T-cell (primary cell): Measurements from ENCODE around the gene PROM2. TPM values are rescaled to one million over a fixed set of nuclear protein-coding genes. Genes with fewer than 3 reads are reported as not detected.

Experiments used
- ATAC-seq, 4 experiments: fragments of 200-7000 bp in 3 of 4; fragments of 150-1000 bp in 1 of 4; cut with Tn5 transposase; replicated peaks in 1 of 4; 1 replicate in 3 of 4; 2 replicates in 1 of 4; pipeline ENCODE4 v1.10.0; 2021; ENCODE audit warnings: moderate library complexity in 3 of 4, mild to moderate bottlenecking in 2 of 4, moderate number of reproducible peaks in 1 of 4
- CTCF ChIA-PET, 2 donors: fragments of 300-600 bp; sonication (Branson Sonifier 250); formaldehyde crosslinking; loops; one replicate each; lab custom pipeline; 2022; ENCODE audit warnings: antibody characterized with exemption in 2 of 2; lab: Charles Lee
- POLR2A ChIA-PET, 2 donors: fragments of 300-600 bp; sonication (Branson Sonifier 250); formaldehyde crosslinking; loops; one replicate each; lab custom pipeline; 2022; ENCODE audit warnings: antibody characterized with exemption in 2 of 2; lab: Charles Lee
- DNase-seq, 35 experiments: peaks; one replicate each; pipeline versions ENCODE4 v3.0.0 to v3.0.0-alpha.2; 2013 to 2023
- H3K27ac ChIP-seq: one replicate; pipeline ENCODE4 v1.5.1; 2013; ENCODE audit warnings: low read length
- H3K27me3 ChIP-seq, 2 experiments: replicated peaks in 1 of 2; 1 replicate in 1 of 2; 2 replicates in 1 of 2; pipeline versions ENCODE4 v1.6.1 to v1.7.0; 2013; ENCODE audit warnings: low read length in 1 of 2, mixed read lengths in 1 of 2; ENCODE audit not compliant: control insufficient read depth in 2 of 2, insufficient read depth in 2 of 2; ENCODE audit errors: extremely low read depth in 1 of 2
- H3K36me3 ChIP-seq, 2 donors: 1 replicate in 1 of 2; 2 replicates in 1 of 2; pipeline versions ENCODE4 v1.6.1 to v1.7.0; 2013; ENCODE audit warnings: low read length in 1 of 2; ENCODE audit not compliant: control insufficient read depth in 2 of 2, insufficient read depth in 1 of 2; ENCODE audit errors: extremely low read depth in 1 of 2
- H3K4me1 ChIP-seq, 2 experiments: 1 replicate in 1 of 2; 2 replicates in 1 of 2; pipeline versions ENCODE4 v1.6.1 to v1.7.0; 2013; ENCODE audit warnings: low read length in 2 of 2, mixed read lengths in 1 of 2; ENCODE audit not compliant: insufficient read depth in 2 of 2, control insufficient read depth in 1 of 2; ENCODE audit errors: extremely low read depth in 1 of 2
- H3K4me3 ChIP-seq, 2 donors: 1 replicate in 1 of 2; 2 replicates in 1 of 2; pipeline versions ENCODE4 v1.5.1 to v1.7.0; 2013; ENCODE audit warnings: mild to moderate bottlenecking in 2 of 2, low read length in 1 of 2, moderate library complexity in 1 of 2; ENCODE audit not compliant: control insufficient read depth in 1 of 2; ENCODE audit errors: extremely low read depth in 1 of 2
- H3K9me3 ChIP-seq: 2 replicates; pipeline ENCODE4 v1.7.0; 2013
- H3K27ac Mint-ChIP-seq, 2 donors: one replicate each; pipeline ENCODE4 v1.8.0; 2020 to 2021; ENCODE audit warnings: mild to moderate bottlenecking in 2 of 2, mixed read lengths in 2 of 2
- H3K27me3 Mint-ChIP-seq, 2 donors: one replicate each; pipeline ENCODE4 v1.8.0; 2021 to 2022; ENCODE audit warnings: mixed read lengths in 2 of 2
- H3K36me3 Mint-ChIP-seq: one replicate; pipeline ENCODE4 v1.8.0; 2021; ENCODE audit warnings: mixed read lengths
- H3K4me1 Mint-ChIP-seq, 3 donors: one replicate each; pipeline ENCODE4 v1.8.0; 2020 to 2022; ENCODE audit warnings: mixed read lengths in 3 of 3, mild to moderate bottlenecking in 1 of 3
- H3K4me3 Mint-ChIP-seq, 3 donors: one replicate each; pipeline ENCODE4 v1.8.0; 2020 to 2022; ENCODE audit warnings: mild to moderate bottlenecking in 3 of 3, mixed read lengths in 3 of 3, moderate library complexity in 3 of 3
- H3K9me3 Mint-ChIP-seq, 3 donors: one replicate each; pipeline ENCODE4 v1.8.0; 2020 to 2022; ENCODE audit warnings: mixed read lengths in 3 of 3
- WGBS: methylation state at CpG from one replicate; pipeline ENCODE4 v1.1.5; 2013; ENCODE audit warnings: missing lambda C conversion rate; ENCODE audit not compliant: insufficient coverage; 5-methylcytosine and 5-hydroxymethylcytosine counted together
- total RNA-seq, 35 experiments: library from RNA in 6 of 35; stranded (reverse) in 6 of 35; fragments of 120-200 nt in 1 of 35; gene quantifications; one replicate each; pipeline versions ENCODE4 v1.2.1 to v1.2.4 and lab custom pipeline; 2013 to 2026

The PROM2 gene, protein sequence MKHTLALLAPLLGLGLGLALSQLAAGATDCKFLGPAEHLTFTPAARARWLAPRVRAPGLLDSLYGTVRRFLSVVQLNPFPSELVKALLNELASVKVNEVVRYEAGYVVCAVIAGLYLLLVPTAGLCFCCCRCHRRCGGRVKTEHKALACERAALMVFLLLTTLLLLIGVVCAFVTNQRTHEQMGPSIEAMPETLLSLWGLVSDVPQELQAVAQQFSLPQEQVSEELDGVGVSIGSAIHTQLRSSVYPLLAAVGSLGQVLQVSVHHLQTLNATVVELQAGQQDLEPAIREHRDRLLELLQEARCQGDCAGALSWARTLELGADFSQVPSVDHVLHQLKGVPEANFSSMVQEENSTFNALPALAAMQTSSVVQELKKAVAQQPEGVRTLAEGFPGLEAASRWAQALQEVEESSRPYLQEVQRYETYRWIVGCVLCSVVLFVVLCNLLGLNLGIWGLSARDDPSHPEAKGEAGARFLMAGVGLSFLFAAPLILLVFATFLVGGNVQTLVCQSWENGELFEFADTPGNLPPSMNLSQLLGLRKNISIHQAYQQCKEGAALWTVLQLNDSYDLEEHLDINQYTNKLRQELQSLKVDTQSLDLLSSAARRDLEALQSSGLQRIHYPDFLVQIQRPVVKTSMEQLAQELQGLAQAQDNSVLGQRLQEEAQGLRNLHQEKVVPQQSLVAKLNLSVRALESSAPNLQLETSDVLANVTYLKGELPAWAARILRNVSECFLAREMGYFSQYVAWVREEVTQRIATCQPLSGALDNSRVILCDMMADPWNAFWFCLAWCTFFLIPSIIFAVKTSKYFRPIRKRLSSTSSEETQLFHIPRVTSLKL
- total RNA-seq (1 to 10 TPM in 2 of 5 donors, under 1 TPM in 3; 0.30 to 2.1 (median 0.40) TPM), total RNA-seq (lab: John Stamatoyannopoulos, UW) (0 to 1.2 (median 0.34) reads per million in 29 experiments)
- 0.20 TPM for total RNA-seq (2013)

DNA sequence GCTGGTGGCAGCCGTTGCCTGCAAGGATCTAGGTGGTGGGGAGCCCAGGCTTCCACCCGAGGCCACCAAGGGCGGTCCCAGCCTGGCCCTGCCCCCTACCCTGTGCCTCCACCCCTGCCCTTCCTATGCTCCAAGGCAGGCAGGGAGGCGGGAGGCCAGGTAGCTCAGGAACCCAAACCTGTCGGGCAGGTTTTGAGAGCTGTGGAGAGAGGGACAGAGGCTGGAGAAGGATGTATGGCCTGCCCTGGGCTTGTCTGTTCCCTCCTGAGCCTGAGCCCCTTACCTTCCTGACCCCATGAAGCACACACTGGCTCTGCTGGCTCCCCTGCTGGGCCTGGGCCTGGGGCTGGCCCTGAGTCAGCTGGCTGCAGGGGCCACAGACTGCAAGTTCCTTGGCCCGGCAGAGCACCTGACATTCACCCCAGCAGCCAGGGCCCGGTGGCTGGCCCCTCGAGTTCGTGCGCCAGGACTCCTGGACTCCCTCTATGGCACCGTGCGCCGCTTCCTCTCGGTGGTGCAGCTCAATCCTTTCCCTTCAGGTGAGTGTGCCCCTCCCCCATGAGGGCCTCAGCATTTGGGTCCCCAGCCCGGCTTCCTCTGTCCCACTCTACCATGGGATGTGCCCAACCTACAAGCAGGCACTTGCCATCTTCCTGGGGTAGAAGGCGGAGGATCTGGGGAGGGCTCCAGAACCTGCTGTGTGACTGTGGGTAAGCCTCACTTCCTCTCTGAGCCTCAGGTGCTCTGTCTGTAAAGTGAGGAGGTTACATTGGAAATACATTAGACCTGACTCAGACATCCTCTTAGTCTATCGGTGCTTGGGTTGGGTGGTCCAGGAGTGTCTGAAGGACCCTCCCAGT is at the start of gene PROM2:
PROM2 (plus strand) TSS at position 159 of the 860 bp plus-strand sequence; CDS start at position 296, 137 bp downstream.
- H3K4me3 ChIP-seq = no peak within 1 kb of the TSS
- Mint-ChIP-seq H3K4me3 (no peak within 1 kb of the TSS), H3K4me1 (no peaks in the 10 kb centered on the region), H3K27me3 (peaks cover 0 to 3% of the 10 kb centered on the region in 2 donors), H3K9me3 (no peaks in the 10 kb centered on the region), H3K27ac (no peak within 1 kb of the TSS), H3K36me3 (no peaks in the 10 kb centered on the region)
- no peaks in the 10 kb centered on the region for H3K36me3 ChIP-seq
- 92% methylated on average over 11 of the region's 17 CpGs for WGBS
- no peaks in the 10 kb centered on the region for H3K4me1 ChIP-seq
- ChIA-PET POLR2A (no interaction called here), CTCF (no interaction called here)
- H3K9me3 ChIP-seq = no peaks in the 10 kb centered on the region
- DNase-seq (peak in 3 of 35 experiments; percentile 1 to 23 (median 2)), ATAC-seq (no peak)
- no peak within 1 kb of the TSS for H3K27ac ChIP-seq
- peaks cover 0 to 9% of the 10 kb centered on the region in 2 experiments for H3K27me3 ChIP-seq

DNA sequence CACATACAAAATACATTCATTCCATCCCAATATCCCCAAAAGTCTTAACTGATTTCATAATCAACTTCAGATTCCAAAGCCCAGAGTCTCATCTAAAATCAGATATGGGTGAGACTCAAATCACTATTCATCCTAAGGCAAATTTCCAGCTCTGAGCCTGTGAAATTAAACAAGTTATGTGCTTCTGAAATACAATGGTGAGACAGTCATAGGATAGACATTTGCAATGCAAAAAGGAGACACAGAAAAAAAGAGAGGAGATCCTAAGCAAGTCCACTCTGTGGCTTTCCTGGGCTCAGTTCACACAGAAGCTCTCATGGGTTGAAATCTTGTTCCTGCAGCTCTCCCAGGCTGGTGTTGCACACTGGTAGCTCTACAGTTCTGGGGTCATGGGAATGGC is 48.6 kb upstream of the PROM2 start:
- no peak overlapping the region for H3K4me3 ChIP-seq
- no peak for ATAC-seq
- ChIA-PET POLR2A (no interaction called here), CTCF (no interaction called here)
- H3K4me3 Mint-ChIP-seq = no peak overlapping the region
- DNase-seq = no peak
- H3K4me1 ChIP-seq = no peaks in the 10 kb centered on the region
- H3K9me3 ChIP-seq = peaks cover 2% of the 10 kb centered on the region
- H3K4me1 Mint-ChIP-seq = no peaks in the 10 kb centered on the region
- H3K9me3 Mint-ChIP-seq = peaks cover 18 to 59% (median 44%) of the 10 kb centered on the region in 3 donors
- no peaks in the 10 kb centered on the region for H3K27me3 Mint-ChIP-seq
- H3K27me3 ChIP-seq = no peaks in the 10 kb centered on the region
- no peaks in the 10 kb centered on the region for H3K36me3 ChIP-seq
- no peak overlapping the region for H3K27ac ChIP-seq
- H3K27ac Mint-ChIP-seq = no peak overlapping the region
- peaks cover 58% of the 10 kb centered on the region for H3K36me3 Mint-ChIP-seq

DNA sequence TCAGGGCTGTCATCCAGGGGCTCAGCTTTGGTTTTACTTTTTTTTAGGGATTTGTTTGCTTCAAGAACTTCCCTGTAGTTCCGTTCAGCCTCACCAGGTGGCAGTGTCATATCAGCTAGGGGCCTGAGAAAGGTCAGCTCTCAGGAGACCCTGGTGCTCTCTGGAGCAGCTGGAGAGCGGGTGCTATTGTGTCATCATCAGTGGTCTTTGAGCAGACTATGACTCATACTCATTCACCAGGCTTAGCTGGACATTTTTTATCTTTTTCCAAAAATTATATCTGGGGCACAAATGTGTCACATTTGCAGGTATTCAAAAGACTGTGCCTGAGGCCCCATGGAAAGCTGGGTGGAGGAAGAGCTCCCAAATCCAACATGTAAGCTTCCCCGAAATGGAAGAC is 42.5 kb upstream of the PROM2 start:
- Histone ChIP-seq H3K36me3 (no peaks in the 10 kb centered on the region), H3K27me3 (no peaks in the 10 kb centered on the region), H3K4me1 (no peaks in the 10 kb centered on the region), H3K4me3 (no peak overlapping the region), H3K9me3 (no peaks in the 10 kb centered on the region), H3K27ac (no peak overlapping the region)
- H3K27ac Mint-ChIP-seq = no peak overlapping the region
- no peak overlapping the region for H3K4me3 Mint-ChIP-seq
- POLR2A ChIA-PET = no interaction called here
- CTCF ChIA-PET = interaction anchor here (0.5 to 0.6 kb wide), 3 partner anchors 17 to 184 kb away, joined by 3 to 4 read pairs (median 3); no protein-coding TSS in a partner anchor
- H3K27me3 Mint-ChIP-seq = no peaks in the 10 kb centered on the region
- DNase-seq = peak in 3 of 35 experiments; percentile 1 to 7 (median 3)
- peaks cover 21% of the 10 kb centered on the region for H3K36me3 Mint-ChIP-seq
- no peak for ATAC-seq
- peaks cover 6 to 48% (median 44%) of the 10 kb centered on the region in 3 donors for H3K9me3 Mint-ChIP-seq
- WGBS = 25% methylated on average over 2 of the region's 3 CpGs
- H3K4me1 Mint-ChIP-seq = no peaks in the 10 kb centered on the region

DNA sequence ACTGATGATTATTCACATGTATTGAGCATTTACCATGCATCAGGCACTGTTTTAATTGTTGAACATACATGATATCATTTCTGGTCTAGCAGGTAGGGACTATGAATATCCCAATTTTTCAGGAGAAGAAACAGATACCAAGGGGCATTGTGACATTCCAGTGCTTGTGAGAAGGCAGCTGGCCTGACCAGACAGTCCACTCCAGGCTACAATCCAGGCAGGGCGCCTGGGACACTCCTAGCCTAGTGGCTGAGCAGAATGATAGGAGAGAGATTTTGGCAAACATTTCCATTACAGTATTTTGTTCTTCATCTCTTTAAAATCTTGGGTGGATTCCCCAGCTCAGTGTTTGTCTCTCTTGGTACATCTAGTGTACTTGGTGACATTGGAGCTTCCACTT is 42.0 kb upstream of the PROM2 start:
- Mint-ChIP-seq H3K9me3 (peaks cover 3 to 48% (median 44%) of the 10 kb centered on the region in 3 donors), H3K4me1 (no peaks in the 10 kb centered on the region), H3K27ac (no peak overlapping the region), H3K4me3 (no peak overlapping the region), H3K36me3 (peaks cover 21% of the 10 kb centered on the region), H3K27me3 (no peaks in the 10 kb centered on the region)
- no peaks in the 10 kb centered on the region for H3K36me3 ChIP-seq
- no peak overlapping the region for H3K27ac ChIP-seq
- ATAC-seq (no peak), DNase-seq (no peak)
- no CpG with 5 or more reads among the region's 1 CpG for WGBS
- ChIA-PET POLR2A (no interaction called here), CTCF (interaction anchor here (0.6 kb wide), 2 partner anchors 67 to 183 kb away, joined by 3 to 4 read pairs; no protein-coding TSS in a partner anchor)
- no peaks in the 10 kb centered on the region for H3K9me3 ChIP-seq
- H3K4me3 ChIP-seq = no peak overlapping the region
- no peaks in the 10 kb centered on the region for H3K4me1 ChIP-seq
- no peaks in the 10 kb centered on the region for H3K27me3 ChIP-seq

DNA sequence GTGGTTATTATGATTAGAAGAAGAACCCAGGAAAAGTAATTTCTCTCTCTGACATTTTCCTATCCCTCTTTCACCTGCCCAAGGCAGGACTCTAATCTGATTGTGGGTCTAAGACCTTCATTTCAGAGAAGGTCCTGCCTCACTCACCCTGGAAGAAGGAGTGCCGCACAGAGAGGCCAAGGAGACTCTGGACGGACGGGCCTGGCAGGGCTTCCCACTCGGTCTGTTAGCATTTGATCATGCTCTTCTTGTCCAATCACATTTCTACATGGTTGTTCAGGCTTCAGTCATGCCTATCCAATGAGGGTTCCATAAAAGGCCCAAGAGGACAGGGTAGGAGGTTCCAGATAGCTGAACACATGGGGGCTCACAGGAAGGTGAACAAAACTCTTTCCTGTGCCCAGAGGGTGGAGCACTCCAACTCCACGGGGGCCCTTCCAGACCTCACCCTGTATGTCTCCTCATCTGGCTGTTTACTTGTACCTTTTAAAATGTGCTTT is 39.9 kb upstream of the PROM2 start:
- no peak for ATAC-seq
- no peak overlapping the region for H3K4me3 ChIP-seq
- no peaks in the 10 kb centered on the region for H3K4me1 ChIP-seq
- Mint-ChIP-seq H3K4me3 (no peak overlapping the region), H3K9me3 (peaks cover 8 to 50% (median 49%) of the 10 kb centered on the region in 3 donors), H3K4me1 (no peaks in the 10 kb centered on the region), H3K27me3 (no peaks in the 10 kb centered on the region), H3K36me3 (peaks cover 12% of the 10 kb centered on the region), H3K27ac (no peak overlapping the region)
- no peak overlapping the region for H3K27ac ChIP-seq
- no peaks in the 10 kb centered on the region for H3K9me3 ChIP-seq
- POLR2A ChIA-PET = no interaction called here
- no peaks in the 10 kb centered on the region for H3K27me3 ChIP-seq
- DNase-seq = no peak
- CTCF ChIA-PET = no interaction called here
- no CpG with 5 or more reads among the region's 5 CpGs for WGBS
- H3K36me3 ChIP-seq = no peaks in the 10 kb centered on the region
